GM19099 (cell line): ENCODE measurements around the gene CDH13.

Experiments used
- POLR2A ChIP-seq: IDR thresholded peaks from 3 replicates; pipeline ENCODE4 v1.6.1; 2011; ENCODE audit warnings: low read depth; ENCODE audit not compliant: insufficient read length; ENCODE audit errors: extremely low read depth

The CDH13 gene

GRCh38 chr16:83699817-83700216, 1073.0 kb downstream of the CDH13 start:
- no peak for TF ChIP-seq POLR2A

- no peak for TF ChIP-seq POLR2A
Observed at GRCh38 chr16:83700918-83701317, 1074.1 kb downstream of the CDH13 start.

GRCh38 chr16:83701494-83701893, 1074.7 kb downstream of the CDH13 start:
- TF ChIP-seq POLR2A: no peak

- TF ChIP-seq POLR2A: no peak
Observed at GRCh38 chr16:83704656-83705055, 1077.9 kb downstream of the CDH13 start.

GRCh38 chr16:83705856-83706255, 1079.1 kb downstream of the CDH13 start:
- no peak for TF ChIP-seq POLR2A

GRCh38 chr16:83706394-83706793, 1079.6 kb downstream of the CDH13 start:
- TF ChIP-seq POLR2A: no peak

GRCh38 chr16:83711069-83711468, 1084.3 kb downstream of the CDH13 start:
- TF ChIP-seq POLR2A: no peak

GRCh38 chr16:83713597-83713996, 1086.8 kb downstream of the CDH13 start:
- no peak for TF ChIP-seq POLR2A

GRCh38 chr16:83714286-83714685, 1087.5 kb downstream of the CDH13 start:
- TF ChIP-seq POLR2A: no peak

- no peak for TF ChIP-seq POLR2A
Observed at GRCh38 chr16:83715217-83715920, 1088.6 kb downstream of the CDH13 start.

GRCh38 chr16:83717308-83717707, 1090.5 kb downstream of the CDH13 start:
- TF ChIP-seq POLR2A: no peak

GRCh38 chr16:83717814-83718213, 1091.0 kb downstream of the CDH13 start:
- TF ChIP-seq POLR2A: no peak

GRCh38 chr16:83720213-83720612, 1093.4 kb downstream of the CDH13 start:
- no peak for TF ChIP-seq POLR2A

GRCh38 chr16:83720981-83721380, 1094.2 kb downstream of the CDH13 start:
- no peak for TF ChIP-seq POLR2A

- no peak for TF ChIP-seq POLR2A
Observed at GRCh38 chr16:83721676-83722075, 1094.9 kb downstream of the CDH13 start.

- no peak for TF ChIP-seq POLR2A
Observed at GRCh38 chr16:83722456-83723183, 1095.9 kb downstream of the CDH13 start.
